ENCODE data around the gene HNRNPAB.

GRCh38 chr5:178221853-178222252 lies 17.5 kb downstream of the HNRNPAB start:
- TF ChIP-seq EZH2 (optimal IDR thresholded peaks at IDR 0.05; ENCODE audit: low read depth, low read length): no peak
- no peak for TF ChIP-seq CTCF (IDR thresholded peaks at IDR 0.05; ENCODE audit: low read length)
